Activated naive CD8-positive, alpha-beta T cell treated with anti-CD3 and anti-CD28 coated beads, Interleukin-2, amount 50 U/mL, for 24 hours (primary cell): ENCODE data around the gene TREM1.
A peak's percentile ranks its signal among the peaks of the same experiment; 100 is the strongest.

ENCODE experiments used
- ATAC-seq: fragments of 150-1000 bp; cut with Tn5 transposase; one replicate; pipeline ENCODE4 v1.10.0; 2021
- DNase-seq: peaks from one replicate; pipeline ENCODE4 v3.0.0; 2021
- H3K27ac Mint-ChIP-seq: one replicate; pipeline ENCODE4 v1.8.0; 2021; ENCODE audit warnings: mild to moderate bottlenecking, mixed read lengths
- H3K27me3 Mint-ChIP-seq: one replicate; pipeline ENCODE4 v1.8.0; 2021; ENCODE audit warnings: mixed read lengths
- H3K36me3 Mint-ChIP-seq: one replicate; pipeline ENCODE4 v1.8.0; 2021; ENCODE audit warnings: low read depth, mixed read lengths
- H3K4me1 Mint-ChIP-seq: one replicate; pipeline ENCODE4 v1.8.0; 2021; ENCODE audit warnings: mixed read lengths
- H3K4me3 Mint-ChIP-seq: one replicate; pipeline ENCODE4 v1.8.0; 2021; ENCODE audit warnings: mild to moderate bottlenecking, moderate library complexity, mixed read lengths
- H3K9me3 Mint-ChIP-seq: one replicate; pipeline ENCODE4 v1.8.0; 2021; ENCODE audit warnings: mixed read lengths

TREM1 gene

GRCh38 chr6:41286544-41287346 is at the start of gene TREM1:
Gene TREM1 (minus strand): TSS chr6:41286682. CDS start chr6:41286655, 27 bp downstream.
- peak; percentile 24 for ATAC-seq
- DNase-seq: no peak
- H3K27me3 Mint-ChIP-seq: peaks cover 2% of the 10 kb centered on the region

GRCh38 chr6:41335943-41336342 is 49.5 kb upstream of the TREM1 start:
- H3K36me3 Mint-ChIP-seq: no peaks in the 10 kb centered on the region
- peaks cover 54% of the 10 kb centered on the region for H3K4me1 Mint-ChIP-seq
- peak; percentile 18 for DNase-seq
- H3K9me3 Mint-ChIP-seq: no peaks in the 10 kb centered on the region
- H3K27ac Mint-ChIP-seq: no peak overlapping the region
- no peaks in the 10 kb centered on the region for H3K27me3 Mint-ChIP-seq
- no peak overlapping the region for H3K4me3 Mint-ChIP-seq
- ATAC-seq: no peak

More at GRCh38 chr6:41286544-41287346, at the start of gene TREM1:
- H3K9me3 Mint-ChIP-seq: no peaks in the 10 kb centered on the region
- no peaks in the 10 kb centered on the region for H3K36me3 Mint-ChIP-seq
- H3K27ac Mint-ChIP-seq: peak within 1 kb of the TSS; percentile 13
- H3K4me3 Mint-ChIP-seq: no peak within 1 kb of the TSS
- H3K4me1 Mint-ChIP-seq: peaks cover 25% of the 10 kb centered on the region

- Mint-ChIP-seq H3K27me3 (no peaks in the 10 kb centered on the region), H3K36me3 (no peaks in the 10 kb centered on the region), H3K27ac (peak within 1 kb of the TSS; percentile 93), H3K9me3 (no peaks in the 10 kb centered on the region), H3K4me1 (peaks cover 54% of the 10 kb centered on the region), H3K4me3 (peak within 1 kb of the TSS; percentile 55)
- ATAC-seq: no peak
- no peak for DNase-seq
These were observed 48.8 kb upstream of the TREM1 start, which contains the start of gene NCR2 for GRCh38 chr6:41335296-41335695. Gene NCR2 (plus strand): TSS chr6:41335608. CDS start chr6:41335877, 269 bp downstream.

- peaks cover 54% of the 10 kb centered on the region for H3K4me1 Mint-ChIP-seq
- ATAC-seq (no peak), DNase-seq (peak; percentile 28)
- peak overlapping the region; percentile 93 for H3K27ac Mint-ChIP-seq
- H3K9me3 Mint-ChIP-seq: no peaks in the 10 kb centered on the region
- no peaks in the 10 kb centered on the region for H3K36me3 Mint-ChIP-seq
- peak overlapping the region; percentile 55 for H3K4me3 Mint-ChIP-seq
- H3K27me3 Mint-ChIP-seq: no peaks in the 10 kb centered on the region
These were observed 48.1 kb upstream of the TREM1 start for GRCh38 chr6:41334482-41335040.

GRCh38 chr6:41332842-41333736 is 46.6 kb upstream of the TREM1 start:
- DNase-seq (no peak), ATAC-seq (no peak)
- H3K4me3 Mint-ChIP-seq: no peak overlapping the region
- peak overlapping the region; percentile 93 for H3K27ac Mint-ChIP-seq
- H3K27me3 Mint-ChIP-seq: peaks cover 2% of the 10 kb centered on the region
- H3K4me1 Mint-ChIP-seq: peaks cover 54% of the 10 kb centered on the region
- H3K9me3 Mint-ChIP-seq: no peaks in the 10 kb centered on the region
- H3K36me3 Mint-ChIP-seq: no peaks in the 10 kb centered on the region

- Mint-ChIP-seq H3K4me3 (no peak overlapping the region), H3K4me1 (peaks cover 54% of the 10 kb centered on the region), H3K9me3 (no peaks in the 10 kb centered on the region), H3K27ac (no peak overlapping the region), H3K27me3 (peaks cover 2% of the 10 kb centered on the region), H3K36me3 (no peaks in the 10 kb centered on the region)
- no peak for ATAC-seq
- DNase-seq: no peak
These were observed 45.8 kb upstream of the TREM1 start for GRCh38 chr6:41332241-41332640.

- ATAC-seq (no peak), DNase-seq (no peak)
- Mint-ChIP-seq H3K27ac (no peak overlapping the region), H3K36me3 (no peaks in the 10 kb centered on the region), H3K9me3 (no peaks in the 10 kb centered on the region), H3K27me3 (peaks cover 2% of the 10 kb centered on the region), H3K4me3 (no peak overlapping the region), H3K4me1 (peaks cover 53% of the 10 kb centered on the region)
These were observed 45.1 kb upstream of the TREM1 start for GRCh38 chr6:41331401-41332150.

GRCh38 chr6:41327177-41327576 is 40.7 kb upstream of the TREM1 start:
- ATAC-seq (no peak), DNase-seq (no peak)
- Mint-ChIP-seq H3K36me3 (no peaks in the 10 kb centered on the region), H3K27ac (no peak overlapping the region), H3K27me3 (peaks cover 5% of the 10 kb centered on the region), H3K4me3 (no peak overlapping the region), H3K9me3 (no peaks in the 10 kb centered on the region), H3K4me1 (peaks cover 10% of the 10 kb centered on the region)

GRCh38 chr6:41326092-41326491 is 39.6 kb upstream of the TREM1 start:
- H3K27me3 Mint-ChIP-seq: peaks cover 5% of the 10 kb centered on the region
- no peaks in the 10 kb centered on the region for H3K4me1 Mint-ChIP-seq
- H3K4me3 Mint-ChIP-seq: no peak overlapping the region
- no peaks in the 10 kb centered on the region for H3K9me3 Mint-ChIP-seq
- DNase-seq (no peak), ATAC-seq (no peak)
- H3K36me3 Mint-ChIP-seq: no peaks in the 10 kb centered on the region
- H3K27ac Mint-ChIP-seq: no peak overlapping the region

GRCh38 chr6:41325446-41326066 is 39.1 kb upstream of the TREM1 start:
- H3K4me1 Mint-ChIP-seq: no peaks in the 10 kb centered on the region
- no peak for DNase-seq
- ATAC-seq: no peak
- H3K27me3 Mint-ChIP-seq: peaks cover 5% of the 10 kb centered on the region
- no peak overlapping the region for H3K4me3 Mint-ChIP-seq
- H3K9me3 Mint-ChIP-seq: no peaks in the 10 kb centered on the region
- no peak overlapping the region for H3K27ac Mint-ChIP-seq
- H3K36me3 Mint-ChIP-seq: no peaks in the 10 kb centered on the region

GRCh38 chr6:41321183-41321582 is 34.7 kb upstream of the TREM1 start:
- ATAC-seq: no peak
- Mint-ChIP-seq H3K4me3 (no peak overlapping the region), H3K36me3 (no peaks in the 10 kb centered on the region), H3K27me3 (peaks cover under 1% of the 10 kb centered on the region), H3K9me3 (no peaks in the 10 kb centered on the region), H3K4me1 (peaks cover 12% of the 10 kb centered on the region), H3K27ac (no peak overlapping the region)
- DNase-seq: no peak

GRCh38 chr6:41318654-41319565 is 32.4 kb upstream of the TREM1 start:
- ATAC-seq: peak; percentile 96
- Mint-ChIP-seq H3K36me3 (no peaks in the 10 kb centered on the region), H3K9me3 (no peaks in the 10 kb centered on the region), H3K27me3 (peaks cover 8% of the 10 kb centered on the region), H3K4me3 (peak overlapping the region; percentile 45), H3K27ac (peak overlapping the region; percentile 40), H3K4me1 (peaks cover 12% of the 10 kb centered on the region)
- peak; percentile 83 for DNase-seq

- H3K4me3 Mint-ChIP-seq: peak overlapping the region; percentile 45
- H3K9me3 Mint-ChIP-seq: no peaks in the 10 kb centered on the region
- H3K36me3 Mint-ChIP-seq: no peaks in the 10 kb centered on the region
- no peak overlapping the region for H3K27ac Mint-ChIP-seq
- peaks cover 9% of the 10 kb centered on the region for H3K27me3 Mint-ChIP-seq
- DNase-seq: no peak
- no peak for ATAC-seq
- peaks cover 12% of the 10 kb centered on the region for H3K4me1 Mint-ChIP-seq
These were observed 31.8 kb upstream of the TREM1 start for GRCh38 chr6:41318261-41318653.
